GM19025 (cell line): ENCODE measurements around the gene PUM1.
"Not testable (repeated sequence)": the region's sequence is repeated elsewhere in the genome, so short reads cannot be mapped to it uniquely, and the experiment has no call there.

Experiments
- ATAC-seq: cut with Tn5 transposase; IDR thresholded peaks from one replicate; pipeline ENCODE4 v1.9.1; 2021; ENCODE audit warnings: mild to moderate bottlenecking, low read depth, moderate library complexity; ENCODE audit not compliant: unreplicated experiment

The PUM1 gene

GRCh38 chr1:31064718-31065309 lies 703 bp downstream of the PUM1 start:
- ATAC-seq, result no peak

GRCh38 chr1:31064111-31064717 lies 1.3 kb downstream of the PUM1 start:
- ATAC-seq, result no peak

GRCh38 chr1:31063631-31064030 lies 1.9 kb downstream of the PUM1 start:
- ATAC-seq, result no peak

- no peak for ATAC-seq
Observed at GRCh38 chr1:31062867-31063380, 2.6 kb downstream of the PUM1 start.

GRCh38 chr1:31062162-31062866 lies 3.2 kb downstream of the PUM1 start:
- ATAC-seq, result not testable (repeated sequence)

GRCh38 chr1:31058012-31058411 lies 7.5 kb downstream of the PUM1 start:
- no peak for ATAC-seq

GRCh38 chr1:31055953-31056352 lies 9.6 kb downstream of the PUM1 start:
- no peak for ATAC-seq

- no peak for ATAC-seq
Observed at GRCh38 chr1:31055501-31055900, 10.0 kb downstream of the PUM1 start.

GRCh38 chr1:31054958-31055481 lies 10.5 kb downstream of the PUM1 start:
- ATAC-seq, result no peak

- no peak for ATAC-seq
Observed at GRCh38 chr1:31054349-31054748, 11.2 kb downstream of the PUM1 start.

GRCh38 chr1:31052613-31053012 lies 12.9 kb downstream of the PUM1 start:
- ATAC-seq, result not testable (repeated sequence)

GRCh38 chr1:31051611-31052010 lies 13.9 kb downstream of the PUM1 start:
- no peak for ATAC-seq

GRCh38 chr1:31047507-31047906 lies 18.0 kb downstream of the PUM1 start:
- not testable (repeated sequence) for ATAC-seq

GRCh38 chr1:31043631-31044030 lies 21.9 kb downstream of the PUM1 start:
- ATAC-seq, result no peak

- no peak for ATAC-seq
Observed at GRCh38 chr1:31042656-31043055, 22.9 kb downstream of the PUM1 start.

- no peak for ATAC-seq
Observed at GRCh38 chr1:31041529-31041928, 24.0 kb downstream of the PUM1 start.

- ATAC-seq, result no peak
Observed at GRCh38 chr1:31040038-31040437, 25.5 kb downstream of the PUM1 start.

GRCh38 chr1:31038935-31039334 lies 26.6 kb downstream of the PUM1 start:
- ATAC-seq, result not testable (repeated sequence)

- no peak for ATAC-seq
Observed at GRCh38 chr1:31038360-31038759, 27.2 kb downstream of the PUM1 start.

GRCh38 chr1:31036749-31037500 lies 28.6 kb downstream of the PUM1 start:
- no peak for ATAC-seq

- no peak for ATAC-seq
Observed at GRCh38 chr1:31033598-31033997, 31.9 kb downstream of the PUM1 start.
